Regular cardiac myocyte (primary cell): Measurements from ENCODE around the gene SPECC1L. TPM values are rescaled to one million over a fixed set of nuclear protein-coding genes. Genes with fewer than 3 reads are reported as not detected.

Experiments
- total RNA-seq: library from RNA; depleted of rRNA; stranded (reverse); fragments of >200 nt; gene quantifications from 2 replicates; pipeline ENCODE4 v1.2.3, GENCODE V29; 2014

Gene SPECC1L
- total RNA-seq, result 36.6 and 42.4 TPM in 2 replicates

DNA sequence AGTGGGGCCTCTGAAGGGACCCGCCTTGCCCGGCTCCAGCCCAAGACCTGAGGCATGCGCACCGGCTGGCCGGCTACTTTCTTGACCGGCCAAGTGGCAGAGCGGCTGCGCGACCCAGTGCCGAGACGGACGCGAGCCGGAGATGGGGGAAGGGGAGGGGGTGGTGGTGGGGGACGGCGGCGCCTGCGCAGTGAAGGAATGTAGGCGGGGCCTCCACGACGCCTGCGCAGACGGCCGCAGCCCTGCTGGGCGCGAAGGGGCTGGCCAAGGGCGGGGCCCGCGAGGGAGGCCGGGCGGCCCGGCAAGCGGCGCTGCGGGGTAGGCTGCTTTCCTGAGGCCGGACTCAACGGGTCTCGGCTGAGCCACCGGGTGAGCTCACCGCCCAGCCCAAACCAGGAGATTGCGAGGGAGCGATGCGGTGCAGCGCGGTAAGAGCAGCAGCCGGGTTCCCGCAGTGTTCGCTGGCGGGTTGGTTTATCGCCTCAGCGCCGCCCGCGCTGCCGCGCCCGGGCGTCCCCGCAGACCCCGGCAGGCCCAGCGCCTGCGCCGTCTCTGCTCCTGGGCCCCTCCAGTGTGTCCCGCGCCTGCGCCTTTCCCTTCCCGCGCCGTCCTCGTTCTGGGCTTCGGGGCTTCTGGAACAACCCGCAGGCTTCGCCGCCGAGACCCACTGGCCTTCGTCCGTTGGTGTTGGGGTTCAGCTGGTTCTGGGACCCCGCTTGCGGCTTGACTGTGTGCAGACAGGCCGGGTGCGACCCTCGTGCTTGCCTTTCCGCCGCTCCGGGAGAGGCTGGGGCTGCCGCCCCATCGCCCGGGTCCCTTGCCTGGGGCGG lies at the start of gene SPECC1L:
Gene SPECC1L, plus strand, starts transcription at position 276 of the 830 bp plus-strand sequence. CDS start 31,401 bp downstream, outside the sequence.

DNA sequence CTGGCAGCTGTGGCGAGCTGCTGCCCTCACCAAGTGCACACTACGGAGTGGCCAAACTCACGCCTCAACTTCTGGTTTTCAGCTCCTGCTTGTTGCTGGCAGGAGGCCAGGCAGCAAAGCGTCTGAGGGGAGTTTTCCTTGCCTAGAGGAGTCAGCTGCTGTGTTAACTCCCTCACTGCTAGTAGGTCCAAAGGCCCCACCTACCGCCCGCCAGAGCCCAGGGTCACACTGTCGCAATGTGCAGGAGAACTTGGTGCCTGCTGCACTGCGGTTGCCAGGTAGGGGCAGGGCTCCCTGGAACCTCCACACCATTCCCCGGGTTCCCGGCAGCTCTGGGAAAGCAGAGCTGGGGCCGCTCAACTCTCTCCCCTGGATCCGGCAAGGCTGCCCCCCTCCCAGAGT lies 25.6 kb upstream of the SPECC1L start, which contains the start of gene GGT5:
Gene GGT5, minus strand, starts transcription at position 53 of the 402 bp plus-strand sequence. CDS start 357 bp downstream, outside the sequence.

DNA sequence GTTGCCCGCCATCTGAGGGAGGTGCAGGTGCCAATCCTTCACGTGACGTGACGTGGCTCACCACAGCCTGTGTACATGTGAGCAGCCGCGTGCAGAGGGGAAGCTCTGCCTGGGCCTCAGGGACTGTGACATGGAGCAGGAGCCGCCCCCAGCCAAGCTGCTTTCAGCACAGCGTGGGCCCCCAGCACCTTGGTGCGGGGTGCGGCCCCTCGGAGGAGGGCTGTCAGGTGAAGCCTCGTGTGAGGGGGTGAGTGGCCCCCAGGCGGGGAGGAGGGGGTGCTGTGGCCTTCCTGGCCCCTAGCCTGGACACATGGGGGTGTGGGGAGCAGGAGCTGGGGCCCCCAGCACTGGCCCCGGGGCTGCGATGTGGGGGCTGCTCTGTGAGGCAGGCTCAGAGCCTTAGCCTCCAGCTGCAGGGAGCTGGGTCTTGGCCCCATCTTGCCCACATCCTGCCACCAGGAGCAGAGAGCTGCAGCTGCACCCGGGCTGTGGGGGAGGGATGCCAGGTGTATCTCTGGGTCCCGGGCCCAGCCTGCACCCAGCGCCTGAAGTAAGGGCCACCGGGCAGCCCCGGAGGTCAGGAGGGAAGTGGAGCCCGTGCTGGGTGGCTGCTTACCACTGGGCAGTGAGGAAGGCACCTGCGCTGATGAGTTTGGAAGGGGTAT lies 157.0 kb downstream of the SPECC1L start, which contains the start of gene ADORA2A:
Gene ADORA2A, plus strand, starts transcription at position 100 of the 665 bp plus-strand sequence. CDS start 5,806 bp downstream, outside the sequence.

Other genes starting within 250 kb of the SPECC1L start
- gene SUSD2, start 89.3 kb upstream of the SPECC1L start, total RNA-seq, result 7.9 and 20.9 TPM in 2 replicates
- 7.1 and 9.9 TPM in 2 replicates for gene GGT5, start 25.7 kb upstream of the SPECC1L start, total RNA-seq
- 13.2 and 18.0 TPM in 2 replicates for gene ADORA2A, start 156.8 kb downstream of the SPECC1L start, total RNA-seq
- gene UPB1, start 224.5 kb downstream of the SPECC1L start, total RNA-seq, result 0.38 and 0.85 TPM in 2 replicates